HG03565 (cell line): ENCODE data around the gene GPR171.
"Not testable (repeated sequence)": the region's sequence is repeated elsewhere in the genome, so short reads cannot be mapped to it uniquely, and the experiment has no call there.

Experiments
- ATAC-seq: cut with Tn5 transposase; IDR thresholded peaks from one replicate; pipeline ENCODE4 v1.9.1; 2021; ENCODE audit warnings: mild to moderate bottlenecking, moderate library complexity; ENCODE audit not compliant: unreplicated experiment

Gene GPR171

GRCh38 chr3:151203051-151203420 is at the start of gene GPR171:
GPR171 (minus strand) TSS chr3:151203216; CDS start chr3:151199386, 3,830 bp downstream.
- ATAC-seq = peak; percentile 89

DNA sequence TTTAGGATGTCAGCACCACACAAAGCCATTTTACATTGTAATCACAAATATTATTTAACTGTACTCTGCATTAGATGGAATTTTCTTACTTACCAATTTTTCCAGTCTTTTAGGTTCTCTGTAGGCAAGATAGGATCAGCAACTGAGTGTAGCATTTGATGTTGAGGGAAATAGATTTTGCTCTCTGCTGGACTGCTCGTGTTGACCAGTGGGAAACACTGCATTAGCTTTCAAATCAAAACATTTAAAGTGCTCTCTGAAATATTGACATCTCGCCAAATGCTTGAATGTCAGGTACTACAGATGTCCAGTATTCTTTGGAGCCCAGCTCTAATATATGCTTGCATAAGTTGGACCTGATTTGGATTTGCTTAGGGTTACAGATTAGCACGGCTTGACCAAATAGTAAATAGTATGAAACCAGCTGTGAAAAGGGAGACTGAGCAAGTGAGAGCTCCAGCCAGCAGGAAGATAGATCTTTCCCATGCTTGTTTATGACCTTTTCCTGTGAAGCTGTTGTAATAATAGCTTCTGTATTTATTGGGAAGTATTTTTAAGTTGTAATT is 45.8 kb upstream of the GPR171 start:
- no peak for ATAC-seq

- not testable (repeated sequence) for ATAC-seq
Observed at GRCh38 chr3:151242006-151242405, 39.0 kb upstream of the GPR171 start.

DNA sequence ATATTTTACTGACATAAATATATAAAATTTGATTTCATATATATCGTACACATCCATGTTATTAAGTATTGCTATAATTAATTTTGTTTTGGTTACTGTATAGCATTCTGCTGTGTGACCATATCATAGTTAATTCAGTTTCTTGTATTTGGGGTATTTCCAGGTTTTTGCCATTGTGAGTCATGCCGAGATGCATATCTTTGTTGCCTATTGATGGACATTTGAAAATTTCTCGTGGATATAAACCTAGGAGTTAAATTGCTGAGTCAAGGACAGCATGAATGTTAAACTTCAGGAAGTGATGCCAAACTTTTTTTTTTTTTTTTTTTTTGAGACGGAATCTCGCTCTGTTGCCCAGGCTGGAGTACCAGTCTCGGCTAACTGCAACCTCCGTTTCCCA is 33.7 kb upstream of the GPR171 start:
- no peak for ATAC-seq

DNA sequence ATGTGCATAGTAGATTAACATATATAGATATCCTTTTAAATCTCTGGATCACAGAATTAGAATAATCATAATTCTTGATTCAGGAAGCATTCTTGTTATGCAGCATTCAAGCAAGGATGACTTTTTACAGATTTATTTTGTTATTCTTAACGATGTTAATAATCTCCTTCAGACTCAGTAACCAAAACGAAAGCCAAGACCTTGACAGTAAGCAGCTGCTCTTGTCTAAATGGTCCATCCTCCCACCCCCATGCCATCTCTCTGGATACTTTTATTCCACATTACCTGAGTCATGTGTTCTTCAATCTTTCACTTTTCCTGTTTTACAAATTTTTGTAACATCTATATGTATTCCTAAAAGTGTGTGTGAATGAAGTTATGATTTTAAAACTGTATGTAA is 33.3 kb upstream of the GPR171 start:
- no peak for ATAC-seq

DNA sequence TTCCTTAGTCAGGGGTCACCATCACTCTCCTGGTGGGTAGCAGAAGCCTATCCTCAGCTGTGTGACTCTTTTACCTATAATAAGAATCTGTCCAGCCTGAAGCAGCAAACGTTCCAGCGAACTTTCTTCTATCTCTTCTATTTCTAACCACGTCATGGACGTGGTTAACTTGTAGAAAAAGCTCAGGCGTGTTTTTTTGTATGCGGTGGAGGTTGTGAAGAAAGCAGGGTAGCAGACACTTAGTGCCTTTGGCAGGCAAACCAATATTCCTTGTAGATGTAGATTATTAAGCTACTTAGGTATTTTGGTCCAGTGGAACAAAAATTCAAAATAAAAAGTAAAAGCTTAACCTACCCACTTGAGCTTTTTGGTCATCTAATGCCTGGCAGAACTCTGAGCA is 31.8 kb upstream of the GPR171 start:
- no peak for ATAC-seq

DNA sequence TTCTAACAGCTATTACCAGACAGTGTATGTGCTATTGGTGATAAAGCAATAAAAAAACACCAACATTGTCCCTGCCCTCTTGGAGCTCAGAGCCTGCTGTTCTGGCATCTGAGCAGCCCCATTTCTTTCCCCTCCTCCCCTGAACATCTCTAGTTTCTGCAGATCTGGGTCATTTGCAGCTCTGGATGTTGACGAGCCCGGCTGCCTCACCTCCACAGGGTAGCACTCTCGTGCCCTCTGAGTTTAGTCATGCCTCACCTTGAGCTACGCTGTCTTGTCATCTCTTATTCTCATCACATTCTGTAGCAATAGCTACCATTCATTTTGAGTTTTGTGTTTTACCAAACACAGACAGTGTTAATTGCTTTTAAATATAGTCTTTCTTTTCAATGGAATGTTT is 30.0 kb upstream of the GPR171 start:
- ATAC-seq = no peak

DNA sequence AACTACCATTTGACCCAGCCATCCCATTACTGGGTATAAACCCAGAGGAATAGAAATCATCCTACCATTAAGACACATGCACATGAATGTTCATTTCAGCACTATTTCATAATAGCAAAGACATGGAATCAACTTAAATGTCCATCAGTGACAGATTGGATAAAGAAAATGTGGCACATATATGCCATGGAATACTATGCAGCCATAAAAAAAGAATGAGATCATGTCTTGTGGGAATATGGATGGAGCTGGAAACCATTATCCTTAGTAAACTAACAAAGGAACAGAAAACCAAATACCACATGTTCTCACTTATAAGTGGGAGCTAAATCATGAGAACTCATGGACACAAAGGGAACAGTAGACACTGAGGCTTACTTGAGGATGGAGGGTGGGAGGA is 29.4 kb upstream of the GPR171 start:
- not testable (repeated sequence) for ATAC-seq

DNA sequence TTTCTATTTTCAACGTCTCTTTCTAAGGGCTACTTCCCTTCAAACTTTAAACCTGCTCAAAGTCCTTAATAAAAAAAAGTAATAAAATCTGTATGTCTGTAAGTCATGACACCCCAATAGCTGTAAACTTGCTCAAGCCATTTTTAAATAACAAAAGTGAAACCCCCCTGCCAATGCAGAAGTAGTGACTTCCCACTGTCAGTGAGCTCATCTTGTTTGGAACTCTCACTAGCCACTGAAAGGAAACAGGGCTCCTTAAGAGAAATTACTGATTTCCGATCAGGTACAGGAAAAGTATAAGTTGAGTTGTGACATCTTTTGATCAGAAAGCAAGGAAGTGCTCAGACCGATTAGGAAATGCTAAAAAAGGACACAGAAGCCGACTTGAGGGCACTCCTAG is 27.6 kb upstream of the GPR171 start:
- peak; percentile 41 for ATAC-seq

GRCh38 chr3:151228666-151229040 is 25.6 kb upstream of the GPR171 start:
- ATAC-seq = no peak

DNA sequence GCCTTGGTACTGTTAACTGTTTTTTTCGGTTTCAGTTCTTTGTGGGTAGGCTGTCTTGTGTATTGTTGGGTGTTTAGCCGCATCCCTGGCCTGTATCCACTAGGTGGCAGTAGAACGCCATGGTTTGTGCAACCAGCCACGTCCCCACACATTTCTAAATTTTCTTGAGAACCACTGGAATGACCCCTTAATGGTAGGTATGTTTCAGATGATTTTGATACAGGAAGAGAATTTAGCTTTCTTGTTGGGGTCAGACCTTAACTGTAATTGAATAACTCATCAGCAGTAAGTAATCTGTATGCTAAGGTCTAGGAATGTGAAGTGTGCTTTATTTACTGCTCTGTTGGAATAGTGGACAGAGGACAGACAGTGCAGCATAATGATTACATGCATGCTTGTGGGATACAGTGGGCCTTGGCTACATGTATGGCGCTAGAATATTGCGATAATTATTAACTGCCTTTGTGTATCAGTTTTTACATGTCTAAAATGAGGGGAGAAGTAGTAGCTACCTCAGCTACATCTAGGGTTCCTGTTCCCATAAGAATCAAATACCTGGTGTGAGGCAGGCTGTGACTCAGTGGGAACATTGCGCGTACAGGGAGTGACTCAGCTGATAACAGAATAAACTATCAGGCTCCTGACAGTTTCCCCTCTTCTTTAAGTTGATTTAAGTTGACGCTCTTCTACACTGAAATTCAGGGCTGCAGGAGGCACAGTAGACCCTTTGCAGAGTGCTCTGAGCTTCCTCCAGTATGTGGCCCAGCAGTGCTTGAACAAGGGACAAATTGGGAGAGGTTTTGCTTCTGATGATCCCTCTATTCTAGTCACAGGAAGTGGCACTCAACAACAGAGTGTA is 25.0 kb upstream of the GPR171 start:
- ATAC-seq = peak; percentile 86

- peak; percentile 21 for ATAC-seq
Observed at GRCh38 chr3:151227266-151227806, 24.3 kb upstream of the GPR171 start.

GRCh38 chr3:151226825-151227224 is 23.8 kb upstream of the GPR171 start:
- no peak for ATAC-seq

- no peak for ATAC-seq
Observed at GRCh38 chr3:151226088-151226563, 23.1 kb upstream of the GPR171 start.

DNA sequence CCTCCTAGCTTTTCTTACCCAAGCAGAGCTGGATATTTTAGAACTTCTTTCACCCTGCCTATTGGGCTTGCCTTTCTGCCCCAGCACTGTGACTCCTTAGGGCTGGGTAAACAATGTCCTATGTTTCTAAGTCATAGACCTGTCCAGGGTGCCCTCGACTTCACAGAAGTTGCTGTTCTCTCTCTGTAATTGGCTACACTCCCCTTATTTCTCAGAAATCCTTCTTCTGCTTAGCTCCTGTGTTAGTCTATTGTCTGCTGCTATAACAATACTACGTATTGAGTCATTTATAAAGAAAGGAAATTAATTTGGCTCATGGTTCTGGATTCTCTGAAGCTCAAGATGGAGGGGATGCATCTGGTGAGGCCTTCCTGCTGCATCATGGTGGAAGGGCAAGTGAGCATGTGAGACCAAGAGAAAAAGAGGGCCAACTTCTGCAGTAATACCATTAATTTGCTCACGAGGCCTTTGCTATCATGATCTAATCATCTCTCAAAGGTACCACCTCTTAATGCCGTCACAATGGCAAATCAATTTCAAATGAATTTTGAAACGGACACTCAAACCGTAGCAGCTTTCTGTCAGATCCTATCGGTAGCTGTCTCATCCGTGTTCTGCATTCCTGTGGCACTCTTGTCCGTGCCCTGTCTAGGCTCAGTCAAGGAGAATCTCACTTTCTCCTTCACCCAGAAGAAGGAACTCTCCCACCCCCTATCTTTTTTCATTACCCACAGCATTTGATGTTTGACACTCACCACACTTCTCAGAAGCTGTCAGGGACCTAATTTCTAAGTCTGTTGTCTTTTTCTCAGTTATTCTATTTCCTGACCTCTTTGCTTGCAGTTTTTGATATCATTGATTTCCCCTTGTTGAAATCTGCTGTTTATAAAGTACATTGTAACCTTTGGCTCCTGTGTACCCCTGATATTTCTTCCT is 22.3 kb upstream of the GPR171 start:
- no peak for ATAC-seq

DNA sequence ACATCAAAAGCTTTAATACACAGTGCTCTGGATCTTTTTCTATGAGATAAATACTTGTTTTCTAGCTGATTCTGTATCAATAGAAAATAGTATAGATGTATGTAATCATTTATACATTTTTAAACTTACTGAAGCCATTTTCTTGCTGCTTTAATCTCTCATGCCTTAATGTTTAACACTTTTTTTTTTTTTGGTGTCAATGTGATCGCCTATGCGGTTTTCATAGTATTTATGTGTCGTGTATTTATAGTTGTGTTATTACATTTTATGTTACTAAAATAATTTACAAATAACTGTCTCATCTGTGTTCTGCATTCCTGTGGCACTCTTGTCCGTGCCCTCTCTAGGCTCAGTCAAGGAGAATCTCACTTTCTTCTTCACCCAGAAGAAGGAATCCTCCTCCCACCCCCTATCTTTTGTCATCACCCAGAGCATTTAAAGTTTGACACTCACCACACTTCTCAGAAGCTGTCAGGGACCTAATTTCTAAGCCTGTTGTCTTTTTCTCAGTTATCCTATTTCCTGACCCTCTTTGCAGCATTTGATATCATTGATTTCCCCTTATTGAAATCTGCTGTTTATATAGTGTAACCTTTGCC is 21.4 kb upstream of the GPR171 start:
- no peak for ATAC-seq

GRCh38 chr3:151219056-151219455 is 16.0 kb upstream of the GPR171 start:
- ATAC-seq = no peak

- ATAC-seq = no peak
Observed at GRCh38 chr3:151218136-151218535, 15.1 kb upstream of the GPR171 start.

- no peak for ATAC-seq
Observed at GRCh38 chr3:151216641-151217607, 13.9 kb upstream of the GPR171 start.

GRCh38 chr3:151214459-151214858 is 11.4 kb upstream of the GPR171 start:
- ATAC-seq = no peak
